GM12878 (cell line): ENCODE results near the gene PPP1R11. TPM values are rescaled to one million over a fixed set of nuclear protein-coding genes. Genes with fewer than 3 reads are reported as not detected.

Experiments
- BCL11A ChIP-seq: IDR thresholded peaks from 2 replicates; pipeline ENCODE4 v1.6.1; 2011; ENCODE audit warnings: low read depth, low read length
- CBX3 ChIP-seq: fragments of 200-600 bp; sonication (generic); IDR thresholded peaks from 2 replicates; pipeline ENCODE4 v1.6.1; 2016; ENCODE audit warnings: low read depth, borderline replicate concordance
- CBX5 ChIP-seq: sonication (generic); IDR thresholded peaks from 2 replicates; pipeline ENCODE4 v1.6.1; 2016; ENCODE audit warnings: low read depth, moderate library complexity, mild to moderate bottlenecking, inconsistent platforms
- CHD1 ChIP-seq: IDR thresholded peaks from 2 replicates; pipeline ENCODE4 v1.6.1; 2012; ENCODE audit warnings: low read depth, low read length, improper control_type of control experiment
- EED ChIP-seq: sonication (generic); IDR thresholded peaks from 2 replicates; pipeline ENCODE4 v1.6.1; 2016; ENCODE audit warnings: antibody characterized with exemption, low read depth
- KLF5 ChIP-seq: fragments of 450-650 bp; IDR thresholded peaks from 2 replicates; pipeline ENCODE4 v1.6.1; 2014; ENCODE audit warnings: mild to moderate bottlenecking; ENCODE audit not compliant: partially characterized antibody
- NFXL1 ChIP-seq: fragments of 450-650 bp; IDR thresholded peaks from 2 replicates; pipeline ENCODE4 v1.6.1; 2017; ENCODE audit warnings: antibody characterized with exemption, mild to moderate bottlenecking, borderline replicate concordance
- POLR2AphosphoS5 ChIP-seq: IDR thresholded peaks from 2 replicates; pipeline ENCODE4 v1.6.1; 2011; ENCODE audit warnings: mild to moderate bottlenecking, low read length, inconsistent platforms
- TCF7 ChIP-seq: IDR thresholded peaks from 2 replicates; pipeline ENCODE4 v1.6.1; 2014; ENCODE audit warnings: antibody characterized with exemption, borderline replicate concordance
- ZNF217 ChIP-seq: fragments of 450-650 bp; IDR thresholded peaks from 2 replicates; pipeline ENCODE4 v1.6.1; 2017; ENCODE audit warnings: antibody characterized with exemption, mild to moderate bottlenecking
- polyA plus RNA-seq, 11 experiments: library from polyadenylated mRNA; depleted of rRNA in 4 of 11; unstranded in 6 of 11; stranded (reverse) in 5 of 11; fragments of >200 nt; fragmentation: Nextera tagmentation in 4 of 11; fragmentation: Illumina TruSeq in 1 of 11; extraction: Ambion mirVana in 4 of 11; extraction: Trizol in 1 of 11; gene quantifications; 1 replicate in 1 of 11; 2 replicates in 10 of 11; pipeline versions ENCODE4 v1.2.1 to v1.2.3, GENCODE V29; 2011 to 2016; ENCODE audit warnings: inconsistent platforms in 2 of 11, missing spikeins in 2 of 11, low read depth in 1 of 11
- total RNA-seq, 4 experiments: library from RNA; depleted of rRNA in 3 of 4; stranded (reverse); fragments of >200 nt in 3 of 4; fragmentation: Illumina TruSeq in 1 of 4; extraction: Trizol in 1 of 4; gene quantifications; 2 replicates each; pipeline versions ENCODE4 v1.2.1 to v1.2.3, GENCODE V29; 2013 to 2021
- TF ChIP-seq, protein P1 (sequence below): fragments of 450-650 bp; IDR thresholded peaks from 2 replicates; pipeline ENCODE4 v1.6.1; 2018; ENCODE audit warnings: borderline replicate concordance, mild to moderate bottlenecking; ENCODE audit not compliant: partially characterized antibody
- TF ChIP-seq, protein P2 (sequence below): fragments of 150-350 bp; IDR thresholded peaks from 2 replicates; pipeline ENCODE4 v1.6.1; 2014; ENCODE audit warnings: mild to moderate bottlenecking, low read depth, low read length
- TF ChIP-seq, protein P3 (sequence below): IDR thresholded peaks from 2 replicates; pipeline ENCODE4 v1.6.1; 2011; ENCODE audit warnings: low read depth, mild to moderate bottlenecking, low read length, moderate library complexity, borderline replicate concordance; ENCODE audit errors: extremely low read depth
- TF ChIP-seq, protein P4 (sequence below): fragments of 450-650 bp; IDR thresholded peaks from 2 replicates; pipeline ENCODE4 v1.6.1; 2018; ENCODE audit warnings: mild to moderate bottlenecking, low read depth, moderate library complexity; ENCODE audit not compliant: partially characterized antibody
- TF ChIP-seq, protein P5 (sequence below): fragments of 450-650 bp; IDR thresholded peaks from 2 replicates; pipeline ENCODE4 v1.6.1; 2017; ENCODE audit warnings: mild to moderate bottlenecking, moderate library complexity
- TF ChIP-seq, protein P6 (sequence below): IDR thresholded peaks from 2 replicates; pipeline ENCODE4 v1.6.1; 2011; ENCODE audit warnings: mild to moderate bottlenecking, low read depth, low read length, moderate library complexity; ENCODE audit not compliant: insufficient replicate concordance

The PPP1R11 gene
- total and polyA plus RNA-seq, 10 of the 15 experiments (the other 5 are each of a cell fraction or from before 2014, with no cell fraction given), result 12.6 to 56.1 (median 33.5) TPM

DNA sequence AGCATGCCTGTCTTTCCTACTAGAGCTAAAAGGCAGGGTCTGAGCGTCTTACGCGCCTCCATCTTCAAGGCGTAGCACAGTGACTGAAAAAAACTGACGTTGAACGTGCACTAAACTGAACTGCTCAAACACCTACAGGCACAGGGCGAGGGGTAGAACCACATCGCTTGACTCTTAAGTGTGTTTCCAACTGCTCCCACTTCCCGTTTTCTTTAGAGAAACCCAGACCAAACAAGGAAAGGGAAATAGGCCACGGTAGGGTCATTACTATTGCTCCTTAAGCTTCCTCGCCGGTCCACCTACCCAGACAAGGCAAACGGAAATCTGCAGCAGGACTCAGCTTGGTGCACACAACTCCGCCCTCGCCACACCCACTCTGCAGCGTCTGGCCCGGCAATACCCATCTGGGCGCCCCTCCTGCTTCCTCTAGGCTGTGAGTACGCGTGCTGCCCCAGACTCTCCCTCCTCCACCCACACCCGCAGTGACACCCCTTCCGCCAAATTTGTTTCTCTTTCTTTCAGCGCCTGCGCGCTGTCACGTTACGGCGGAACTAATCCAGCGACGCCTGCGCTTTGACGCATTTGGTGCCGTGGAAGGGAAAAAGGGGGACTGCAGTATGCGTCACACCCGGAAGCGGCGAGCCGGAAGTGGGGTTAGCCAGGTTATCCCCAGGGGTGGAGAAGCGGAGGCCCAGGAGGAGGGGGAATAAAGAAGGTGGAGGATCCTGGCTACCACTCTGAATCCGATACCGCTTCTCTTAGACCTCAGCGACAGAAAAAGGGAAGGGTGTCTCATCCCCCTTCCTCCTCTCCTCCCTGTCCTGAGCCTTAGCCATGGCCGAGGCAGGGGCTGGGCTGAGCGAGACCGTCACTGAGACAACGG lies at the start of gene PPP1R11 (continued):
- TF ChIP-seq, protein P1, sequence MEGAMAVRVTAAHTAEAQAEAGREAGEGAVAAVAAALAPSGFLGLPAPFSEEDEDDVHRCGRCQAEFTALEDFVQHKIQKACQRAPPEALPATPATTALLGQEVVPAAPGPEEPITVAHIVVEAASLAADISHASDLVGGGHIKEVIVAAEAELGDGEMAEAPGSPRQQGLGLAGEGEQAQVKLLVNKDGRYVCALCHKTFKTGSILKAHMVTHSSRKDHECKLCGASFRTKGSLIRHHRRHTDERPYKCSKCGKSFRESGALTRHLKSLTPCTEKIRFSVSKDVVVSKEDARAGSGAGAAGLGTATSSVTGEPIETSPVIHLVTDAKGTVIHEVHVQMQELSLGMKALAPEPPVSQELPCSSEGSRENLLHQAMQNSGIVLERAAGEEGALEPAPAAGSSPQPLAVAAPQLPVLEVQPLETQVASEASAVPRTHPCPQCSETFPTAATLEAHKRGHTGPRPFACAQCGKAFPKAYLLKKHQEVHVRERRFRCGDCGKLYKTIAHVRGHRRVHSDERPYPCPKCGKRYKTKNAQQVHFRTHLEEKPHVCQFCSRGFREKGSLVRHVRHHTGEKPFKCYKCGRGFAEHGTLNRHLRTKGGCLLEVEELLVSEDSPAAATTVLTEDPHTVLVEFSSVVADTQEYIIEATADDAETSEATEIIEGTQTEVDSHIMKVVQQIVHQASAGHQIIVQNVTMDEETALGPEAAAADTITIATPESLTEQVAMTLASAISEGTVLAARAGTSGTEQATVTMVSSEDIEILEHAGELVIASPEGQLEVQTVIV, result peak; percentile 89
- TF ChIP-seq BCL11A (no peak), CBX3 (no peak), TCF7 (no peak), CBX5 (no peak), ZNF217 (no peak), CHD1 (no peak), NFXL1 (no peak), EED (peak; percentile 71), KLF5 (peak; percentile 17), POLR2AphosphoS5 (peak; percentile 92)
- TF ChIP-seq, protein P2, sequence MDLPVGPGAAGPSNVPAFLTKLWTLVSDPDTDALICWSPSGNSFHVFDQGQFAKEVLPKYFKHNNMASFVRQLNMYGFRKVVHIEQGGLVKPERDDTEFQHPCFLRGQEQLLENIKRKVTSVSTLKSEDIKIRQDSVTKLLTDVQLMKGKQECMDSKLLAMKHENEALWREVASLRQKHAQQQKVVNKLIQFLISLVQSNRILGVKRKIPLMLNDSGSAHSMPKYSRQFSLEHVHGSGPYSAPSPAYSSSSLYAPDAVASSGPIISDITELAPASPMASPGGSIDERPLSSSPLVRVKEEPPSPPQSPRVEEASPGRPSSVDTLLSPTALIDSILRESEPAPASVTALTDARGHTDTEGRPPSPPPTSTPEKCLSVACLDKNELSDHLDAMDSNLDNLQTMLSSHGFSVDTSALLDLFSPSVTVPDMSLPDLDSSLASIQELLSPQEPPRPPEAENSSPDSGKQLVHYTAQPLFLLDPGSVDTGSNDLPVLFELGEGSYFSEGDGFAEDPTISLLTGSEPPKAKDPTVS, result 0 out of 2 replicates have a peak, but pooled peaks have one; percentile 26
- TF ChIP-seq, protein P3, sequence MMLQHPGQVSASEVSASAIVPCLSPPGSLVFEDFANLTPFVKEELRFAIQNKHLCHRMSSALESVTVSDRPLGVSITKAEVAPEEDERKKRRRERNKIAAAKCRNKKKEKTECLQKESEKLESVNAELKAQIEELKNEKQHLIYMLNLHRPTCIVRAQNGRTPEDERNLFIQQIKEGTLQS, result no peak
- TF ChIP-seq, protein P4, sequence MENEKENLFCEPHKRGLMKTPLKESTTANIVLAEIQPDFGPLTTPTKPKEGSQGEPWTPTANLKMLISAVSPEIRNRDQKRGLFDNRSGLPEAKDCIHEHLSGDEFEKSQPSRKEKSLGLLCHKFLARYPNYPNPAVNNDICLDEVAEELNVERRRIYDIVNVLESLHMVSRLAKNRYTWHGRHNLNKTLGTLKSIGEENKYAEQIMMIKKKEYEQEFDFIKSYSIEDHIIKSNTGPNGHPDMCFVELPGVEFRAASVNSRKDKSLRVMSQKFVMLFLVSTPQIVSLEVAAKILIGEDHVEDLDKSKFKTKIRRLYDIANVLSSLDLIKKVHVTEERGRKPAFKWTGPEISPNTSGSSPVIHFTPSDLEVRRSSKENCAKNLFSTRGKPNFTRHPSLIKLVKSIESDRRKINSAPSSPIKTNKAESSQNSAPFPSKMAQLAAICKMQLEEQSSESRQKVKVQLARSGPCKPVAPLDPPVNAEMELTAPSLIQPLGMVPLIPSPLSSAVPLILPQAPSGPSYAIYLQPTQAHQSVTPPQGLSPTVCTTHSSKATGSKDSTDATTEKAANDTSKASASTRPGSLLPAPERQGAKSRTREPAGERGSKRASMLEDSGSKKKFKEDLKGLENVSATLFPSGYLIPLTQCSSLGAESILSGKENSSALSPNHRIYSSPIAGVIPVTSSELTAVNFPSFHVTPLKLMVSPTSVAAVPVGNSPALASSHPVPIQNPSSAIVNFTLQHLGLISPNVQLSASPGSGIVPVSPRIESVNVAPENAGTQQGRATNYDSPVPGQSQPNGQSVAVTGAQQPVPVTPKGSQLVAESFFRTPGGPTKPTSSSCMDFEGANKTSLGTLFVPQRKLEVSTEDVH, result peak; percentile 94
- TF ChIP-seq, protein P5, sequence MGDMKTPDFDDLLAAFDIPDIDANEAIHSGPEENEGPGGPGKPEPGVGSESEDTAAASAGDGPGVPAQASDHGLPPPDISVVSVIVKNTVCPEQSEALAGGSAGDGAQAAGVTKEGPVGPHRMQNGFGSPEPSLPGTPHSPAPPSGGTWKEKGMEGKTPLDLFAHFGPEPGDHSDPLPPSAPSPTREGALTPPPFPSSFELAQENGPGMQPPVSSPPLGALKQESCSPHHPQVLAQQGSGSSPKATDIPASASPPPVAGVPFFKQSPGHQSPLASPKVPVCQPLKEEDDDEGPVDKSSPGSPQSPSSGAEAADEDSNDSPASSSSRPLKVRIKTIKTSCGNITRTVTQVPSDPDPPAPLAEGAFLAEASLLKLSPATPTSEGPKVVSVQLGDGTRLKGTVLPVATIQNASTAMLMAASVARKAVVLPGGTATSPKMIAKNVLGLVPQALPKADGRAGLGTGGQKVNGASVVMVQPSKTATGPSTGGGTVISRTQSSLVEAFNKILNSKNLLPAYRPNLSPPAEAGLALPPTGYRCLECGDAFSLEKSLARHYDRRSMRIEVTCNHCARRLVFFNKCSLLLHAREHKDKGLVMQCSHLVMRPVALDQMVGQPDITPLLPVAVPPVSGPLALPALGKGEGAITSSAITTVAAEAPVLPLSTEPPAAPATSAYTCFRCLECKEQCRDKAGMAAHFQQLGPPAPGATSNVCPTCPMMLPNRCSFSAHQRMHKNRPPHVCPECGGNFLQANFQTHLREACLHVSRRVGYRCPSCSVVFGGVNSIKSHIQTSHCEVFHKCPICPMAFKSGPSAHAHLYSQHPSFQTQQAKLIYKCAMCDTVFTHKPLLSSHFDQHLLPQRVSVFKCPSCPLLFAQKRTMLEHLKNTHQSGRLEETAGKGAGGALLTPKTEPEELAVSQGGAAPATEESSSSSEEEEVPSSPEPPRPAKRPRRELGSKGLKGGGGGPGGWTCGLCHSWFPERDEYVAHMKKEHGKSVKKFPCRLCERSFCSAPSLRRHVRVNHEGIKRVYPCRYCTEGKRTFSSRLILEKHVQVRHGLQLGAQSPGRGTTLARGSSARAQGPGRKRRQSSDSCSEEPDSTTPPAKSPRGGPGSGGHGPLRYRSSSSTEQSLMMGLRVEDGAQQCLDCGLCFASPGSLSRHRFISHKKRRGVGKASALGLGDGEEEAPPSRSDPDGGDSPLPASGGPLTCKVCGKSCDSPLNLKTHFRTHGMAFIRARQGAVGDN, result peak; percentile 93
- TF ChIP-seq, protein P6, sequence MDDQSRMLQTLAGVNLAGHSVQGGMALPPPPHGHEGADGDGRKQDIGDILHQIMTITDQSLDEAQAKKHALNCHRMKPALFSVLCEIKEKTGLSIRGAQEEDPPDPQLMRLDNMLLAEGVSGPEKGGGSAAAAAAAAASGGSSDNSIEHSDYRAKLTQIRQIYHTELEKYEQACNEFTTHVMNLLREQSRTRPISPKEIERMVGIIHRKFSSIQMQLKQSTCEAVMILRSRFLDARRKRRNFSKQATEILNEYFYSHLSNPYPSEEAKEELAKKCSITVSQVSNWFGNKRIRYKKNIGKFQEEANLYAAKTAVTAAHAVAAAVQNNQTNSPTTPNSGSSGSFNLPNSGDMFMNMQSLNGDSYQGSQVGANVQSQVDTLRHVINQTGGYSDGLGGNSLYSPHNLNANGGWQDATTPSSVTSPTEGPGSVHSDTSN, result no peak
